GM21423 (cell line): ENCODE results near the gene DLX2.
"Not testable (repeated sequence)": the region's sequence is repeated elsewhere in the genome, so short reads cannot be mapped to it uniquely, and the experiment has no call there.

Source experiments
- ATAC-seq: cut with Tn5 transposase; IDR thresholded peaks from one replicate; pipeline ENCODE4 v1.9.1; 2021; ENCODE audit warnings: mild to moderate bottlenecking, moderate library complexity; ENCODE audit not compliant: unreplicated experiment

Gene DLX2

DNA sequence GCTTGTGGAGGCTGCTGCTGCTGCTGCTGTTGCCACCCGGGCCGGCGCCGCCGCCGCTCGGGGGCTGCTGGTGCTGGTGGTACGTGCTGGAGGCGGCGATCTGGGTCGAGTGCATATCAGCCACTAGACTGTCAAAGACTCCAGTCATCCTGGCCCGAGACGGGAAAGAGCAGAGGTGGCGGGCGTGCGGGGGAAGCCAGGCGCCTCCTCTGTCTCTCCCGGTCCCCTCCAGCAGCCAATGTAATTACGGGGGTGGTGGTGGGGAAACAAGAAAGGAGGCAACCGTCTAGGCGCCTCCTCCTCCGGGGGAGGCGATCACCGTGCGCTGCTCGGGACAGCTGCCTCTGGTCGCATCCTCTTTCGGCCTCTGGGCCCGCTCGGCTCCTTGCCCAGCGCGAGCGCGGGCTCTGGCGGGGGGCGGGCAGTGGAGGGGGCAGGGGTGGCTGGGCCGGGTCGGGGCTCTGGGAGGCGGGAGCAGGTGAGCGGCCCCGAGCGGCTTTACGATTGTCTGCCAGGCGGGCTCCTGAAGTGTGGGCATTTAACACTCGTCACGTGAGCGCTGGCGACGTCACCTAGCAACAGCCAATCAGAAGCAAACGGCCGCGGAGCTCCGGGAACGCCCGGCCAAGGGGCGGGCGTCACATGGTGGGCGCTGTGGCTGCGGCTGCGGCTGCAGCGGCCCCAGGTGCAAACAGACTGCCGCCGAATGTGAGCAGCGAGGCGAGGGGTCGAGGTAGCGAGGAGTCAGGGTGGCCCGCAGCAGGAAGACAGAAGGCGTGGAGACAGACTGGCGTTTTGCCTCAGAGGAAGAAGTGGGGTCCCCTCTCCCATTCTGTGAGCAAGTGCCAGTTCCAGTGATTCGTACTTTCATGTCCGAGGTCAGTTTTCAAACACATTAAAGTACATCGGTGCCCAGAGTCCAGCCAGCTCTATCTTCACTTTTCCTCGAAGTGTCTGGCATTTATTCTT lies at the start of gene DLX2:
Gene DLX2 (minus strand): TSS at position 510 of the 969 bp plus-strand sequence. CDS start 362 bp downstream, at position 148.
- peak; percentile 67 for ATAC-seq

DNA sequence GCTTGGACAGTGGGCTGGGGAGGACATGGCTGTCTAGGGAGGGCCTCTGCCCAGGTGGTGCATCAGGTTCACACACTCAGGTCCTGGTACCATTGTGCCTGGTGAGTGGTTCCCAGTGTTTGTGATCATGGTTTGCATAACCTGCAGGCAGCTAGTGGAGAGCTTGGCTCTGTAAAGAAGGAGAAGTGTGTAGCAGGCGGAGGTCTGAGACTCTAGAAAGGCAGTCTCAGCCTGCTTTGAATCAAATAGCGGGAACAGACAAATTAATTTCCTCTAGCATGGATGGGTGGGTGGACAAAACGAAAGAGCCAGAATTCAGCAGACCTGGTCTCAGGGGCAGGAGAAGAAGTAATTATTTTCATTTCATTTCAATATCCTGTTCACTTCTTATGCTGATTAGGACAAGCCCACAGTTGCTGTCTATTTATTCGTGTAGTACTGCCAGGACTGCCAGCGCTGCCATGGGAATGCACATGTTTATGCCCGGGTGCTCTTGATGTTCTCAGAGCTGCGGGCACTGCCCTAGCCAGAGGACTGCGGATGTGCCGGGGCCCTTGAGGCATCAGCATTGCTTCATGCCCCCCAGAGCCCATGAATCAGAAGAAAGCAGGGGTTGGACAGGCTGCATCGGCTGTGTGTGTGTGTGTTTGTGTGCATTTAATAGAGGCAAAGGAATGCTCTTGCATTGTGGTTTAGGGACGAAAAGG lies 45.4 kb upstream of the DLX2 start:
- no peak for ATAC-seq

DNA sequence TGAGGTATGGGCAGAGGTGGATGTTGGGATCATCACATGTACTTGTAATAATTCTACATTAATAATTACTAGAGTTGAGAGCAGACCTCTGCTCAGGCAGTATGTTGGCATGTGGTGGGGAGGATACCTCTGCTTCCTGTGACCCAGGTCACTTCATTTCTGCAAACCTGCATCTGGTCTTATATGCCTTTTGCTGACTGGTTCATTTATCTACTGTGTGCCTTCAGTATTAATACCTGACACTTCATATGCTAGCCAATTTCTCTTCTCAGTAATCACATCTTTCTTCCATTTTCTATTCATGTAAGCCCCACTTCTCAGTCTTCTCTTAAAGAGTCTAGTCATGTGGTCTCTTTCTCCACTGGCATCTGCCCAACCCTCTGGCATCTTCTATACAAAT lies 41.1 kb upstream of the DLX2 start:
- no peak for ATAC-seq

DNA sequence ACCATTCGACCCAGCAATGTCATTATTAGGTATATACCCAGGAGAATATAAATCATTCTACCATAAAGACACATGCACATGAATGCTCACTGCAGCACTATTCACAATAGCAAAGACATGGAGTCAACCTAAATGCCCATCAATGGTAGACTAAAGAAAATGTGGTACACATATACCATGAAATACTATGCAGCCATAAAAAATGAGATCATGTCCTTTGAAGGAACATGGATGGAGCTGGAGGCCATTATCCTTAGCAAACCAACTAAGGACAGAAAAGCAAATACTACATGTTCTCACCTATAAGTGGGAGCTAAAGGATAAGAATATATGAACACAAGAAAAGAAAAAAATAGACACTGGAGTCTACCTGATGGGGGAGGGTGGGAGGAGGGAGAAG lies 36.0 kb upstream of the DLX2 start:
- ATAC-seq: not testable (repeated sequence)

DNA sequence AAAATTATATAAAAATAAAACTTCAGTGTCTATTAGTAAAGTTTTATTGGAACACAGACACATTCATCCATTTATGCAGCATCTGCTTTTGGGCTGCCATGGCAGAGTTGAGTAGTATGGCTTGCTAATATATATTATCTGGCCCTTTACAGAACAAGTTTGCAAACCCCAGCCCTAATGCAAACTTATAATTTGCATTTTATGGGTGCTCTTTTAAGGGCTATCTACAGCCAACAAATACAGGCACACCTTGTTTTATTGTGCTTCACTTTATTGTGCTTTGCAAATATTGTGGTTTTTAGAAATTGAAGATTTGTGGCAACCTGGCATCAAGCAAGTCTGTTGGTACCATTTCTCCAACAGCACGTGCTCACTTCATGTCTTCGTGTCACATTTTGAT lies 35.2 kb upstream of the DLX2 start:
- no peak for ATAC-seq

DNA sequence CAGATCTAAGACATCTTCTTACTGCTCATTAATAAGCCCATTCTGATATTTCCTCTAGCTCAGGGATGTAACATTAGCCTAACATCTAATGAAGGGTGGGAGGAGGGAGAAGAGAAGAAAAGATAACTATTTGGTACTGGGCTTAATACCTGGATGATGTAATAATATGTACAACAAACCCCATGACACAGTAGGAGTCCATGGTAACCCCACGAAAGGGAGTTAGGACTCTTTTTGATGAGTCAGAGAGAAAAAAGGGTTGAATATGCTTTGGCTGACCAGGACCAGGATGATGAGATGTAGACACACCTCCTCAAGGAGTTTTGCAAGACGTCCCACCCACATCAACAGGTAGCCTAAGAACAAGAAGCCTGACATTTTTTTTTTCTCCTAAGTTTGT lies 34.4 kb upstream of the DLX2 start:
- no peak for ATAC-seq

DNA sequence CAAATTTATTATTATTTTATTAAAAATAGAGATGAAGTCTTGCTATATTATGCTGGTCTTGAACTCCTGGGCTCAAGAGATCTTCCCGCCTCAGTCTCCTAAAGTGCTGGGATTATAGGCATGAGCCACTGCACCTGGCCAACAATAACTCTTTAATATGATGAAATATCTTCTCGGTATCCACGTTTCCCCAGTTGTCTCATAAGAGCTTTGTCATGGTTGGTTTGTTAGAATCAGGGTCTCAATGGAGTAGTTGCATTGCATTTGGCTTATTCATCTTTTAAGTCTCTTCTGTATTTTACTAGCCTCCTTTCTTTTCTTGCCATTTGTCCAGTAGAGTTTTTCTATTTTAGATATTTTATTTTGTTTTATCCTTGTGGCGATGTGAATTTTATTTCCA lies 32.7 kb upstream of the DLX2 start:
- no peak for ATAC-seq

DNA sequence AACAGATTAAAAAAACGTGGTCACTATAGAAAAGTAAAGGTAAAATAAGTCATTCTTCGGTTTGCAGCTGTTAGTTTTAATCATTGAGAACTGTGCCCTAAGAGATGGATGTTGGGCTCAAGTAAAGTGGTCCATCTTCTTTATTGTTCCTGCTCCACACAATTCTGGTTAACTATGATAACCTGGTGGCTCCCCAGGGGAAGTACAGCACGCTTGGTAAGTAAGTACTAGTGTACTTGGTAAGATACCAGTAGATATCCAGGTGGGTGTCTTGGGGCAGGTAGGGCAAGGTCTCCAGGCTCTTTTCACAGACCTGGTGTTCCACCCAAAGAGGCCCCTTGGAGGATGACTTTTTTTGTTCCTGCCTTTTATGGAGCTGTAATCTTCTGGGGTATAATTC lies 31.6 kb upstream of the DLX2 start:
- ATAC-seq: no peak

DNA sequence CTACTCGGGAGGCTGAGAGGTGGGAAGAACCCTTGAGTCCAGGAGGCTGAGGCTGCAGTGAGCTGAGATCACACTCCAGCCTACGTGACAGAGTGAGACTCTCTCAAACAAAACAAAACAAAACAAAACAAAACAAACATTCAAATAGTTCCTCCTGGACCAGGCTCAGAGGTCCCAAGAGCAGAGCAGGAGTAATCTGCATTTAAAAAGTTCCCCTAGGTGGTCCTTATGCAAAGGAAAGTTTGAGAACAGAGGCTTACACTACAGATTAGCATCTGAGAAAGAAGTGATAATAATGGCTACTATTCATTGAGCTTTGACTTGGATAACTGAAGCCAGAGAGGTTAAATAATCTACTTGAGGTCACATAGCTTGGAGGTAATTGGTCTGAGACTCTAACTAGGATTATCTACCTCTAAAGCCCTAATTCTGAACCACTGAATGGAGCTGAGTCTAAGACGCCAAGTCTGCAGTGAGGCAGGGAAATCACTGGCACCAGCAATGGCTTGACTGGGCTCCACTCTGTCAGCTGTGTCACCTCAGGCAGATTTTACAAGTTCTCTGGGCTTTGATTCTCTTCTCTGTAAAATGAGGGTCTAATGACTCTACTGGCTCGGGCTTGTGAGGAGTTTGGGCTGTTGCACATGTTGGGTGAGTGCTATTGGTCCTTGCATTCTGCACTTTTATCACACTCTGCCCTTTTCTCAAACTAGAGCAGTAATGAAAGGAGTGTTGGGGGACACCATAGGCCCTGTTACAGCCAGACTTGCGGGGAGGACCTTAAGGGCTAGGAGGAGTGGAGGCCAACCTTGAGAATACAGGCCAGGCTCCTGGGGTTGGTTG lies 29.2 kb upstream of the DLX2 start:
- no peak for ATAC-seq

DNA sequence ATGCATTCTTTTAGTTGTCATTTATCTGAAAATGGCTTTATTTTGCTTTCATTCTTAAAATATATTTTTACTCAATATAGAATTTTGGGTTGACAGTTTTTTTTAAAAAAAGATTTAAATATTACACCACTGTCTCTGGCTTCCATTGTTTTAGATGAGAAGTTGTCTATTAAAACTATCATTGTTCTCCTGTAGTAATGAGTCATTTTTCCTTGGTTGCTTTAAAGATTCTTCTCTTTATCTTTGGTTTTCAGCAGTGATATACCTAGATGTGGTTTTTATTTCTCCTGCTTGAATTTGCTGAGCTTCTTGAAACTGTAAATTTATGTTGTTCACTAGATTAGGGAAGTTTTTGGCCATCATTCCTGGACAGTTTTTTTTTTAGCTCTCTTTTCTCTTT lies 26.7 kb upstream of the DLX2 start:
- no peak for ATAC-seq

DNA sequence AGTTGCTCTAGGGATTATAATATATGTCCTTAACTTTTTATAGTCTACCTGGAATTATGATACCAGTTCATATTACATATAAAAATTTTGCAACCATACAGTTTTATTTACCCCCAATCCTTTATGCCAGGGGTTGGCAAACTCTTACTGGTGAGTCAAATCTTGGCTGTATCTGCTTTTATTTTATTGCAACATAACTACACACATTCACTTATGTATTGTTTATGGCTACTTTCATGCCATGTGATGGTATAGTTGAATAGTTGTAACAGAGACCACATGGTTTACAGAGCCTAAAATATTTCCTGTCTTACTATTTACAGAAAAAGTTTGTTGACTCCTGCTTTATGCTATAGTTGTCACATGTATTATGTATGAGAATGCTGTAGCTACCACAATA lies 25.8 kb upstream of the DLX2 start:
- no peak for ATAC-seq

DNA sequence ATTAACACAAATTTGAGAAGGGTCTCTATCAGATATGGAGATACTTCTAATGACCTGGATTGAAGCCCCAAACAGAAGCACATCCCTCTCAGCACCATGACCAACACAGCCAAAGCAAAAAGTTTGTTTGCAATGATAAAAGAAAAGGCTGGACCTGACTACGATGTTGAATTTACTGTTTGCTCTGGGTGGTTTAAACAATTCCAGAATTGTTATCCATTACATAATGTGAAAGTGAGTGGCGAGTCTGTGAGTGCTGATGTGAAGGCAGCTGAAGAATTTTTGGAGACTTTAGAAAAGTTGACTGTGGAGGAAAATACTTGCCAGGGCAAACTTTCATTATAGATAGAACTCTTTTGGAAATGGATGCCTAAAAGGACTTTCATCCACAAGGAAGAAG lies 17.4 kb upstream of the DLX2 start:
- ATAC-seq: no peak

DNA sequence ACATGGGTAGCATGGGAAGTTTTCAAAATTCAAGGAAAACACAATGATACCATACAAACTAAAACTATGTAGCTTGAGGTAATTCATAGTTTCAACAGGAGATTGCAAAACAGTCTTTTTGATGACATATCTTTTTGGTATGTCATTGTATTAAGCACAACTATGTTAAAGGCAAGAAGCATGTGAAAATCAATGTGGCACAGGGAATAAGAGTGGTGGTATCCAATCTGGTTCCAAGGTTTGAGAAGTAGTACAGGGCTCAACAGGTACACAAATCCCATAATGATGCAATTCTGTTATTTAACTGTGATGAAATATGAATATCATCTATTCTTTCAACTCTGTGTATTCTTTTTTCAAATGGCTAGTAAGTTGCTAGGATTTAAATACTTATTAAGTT lies 16.4 kb upstream of the DLX2 start:
- ATAC-seq: no peak

DNA sequence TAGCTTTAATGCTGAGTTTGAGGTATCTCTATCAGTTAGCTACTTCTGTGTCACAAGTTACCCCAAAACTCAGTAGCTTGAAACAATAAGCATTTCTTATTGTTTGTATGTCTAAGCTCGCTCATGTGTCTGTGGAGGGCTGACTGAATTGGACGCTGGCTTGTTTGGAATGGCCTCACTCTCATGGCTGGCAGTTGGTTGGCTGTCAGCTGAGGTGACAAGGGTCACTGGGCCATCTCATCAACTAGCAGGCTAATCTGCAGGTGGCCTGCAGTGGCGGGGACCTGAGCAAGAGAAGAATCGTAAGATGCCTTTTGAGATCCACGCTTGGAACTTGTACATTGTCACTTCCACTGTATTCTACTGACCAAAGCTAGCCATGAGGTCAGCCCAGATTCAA lies 13.4 kb upstream of the DLX2 start:
- ATAC-seq: no peak

DNA sequence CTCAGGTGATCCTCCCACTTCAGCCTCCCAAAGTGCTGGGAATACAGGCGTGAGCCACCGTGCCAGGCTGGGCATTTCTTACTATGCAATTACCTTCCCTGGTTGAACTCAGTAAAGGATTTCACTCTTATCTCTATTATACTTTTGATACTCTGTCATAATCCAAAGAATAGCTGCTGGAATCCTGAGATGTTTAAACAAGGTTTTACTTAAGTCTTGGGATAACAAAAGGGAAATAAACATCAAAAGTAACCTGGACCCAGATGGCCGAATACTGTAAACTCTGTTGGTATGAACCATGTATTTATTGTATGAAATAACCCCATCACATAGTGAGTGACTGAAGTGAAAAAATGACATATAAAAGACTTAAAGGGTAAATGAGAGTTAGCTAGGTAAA lies 11.9 kb upstream of the DLX2 start:
- no peak for ATAC-seq

DNA sequence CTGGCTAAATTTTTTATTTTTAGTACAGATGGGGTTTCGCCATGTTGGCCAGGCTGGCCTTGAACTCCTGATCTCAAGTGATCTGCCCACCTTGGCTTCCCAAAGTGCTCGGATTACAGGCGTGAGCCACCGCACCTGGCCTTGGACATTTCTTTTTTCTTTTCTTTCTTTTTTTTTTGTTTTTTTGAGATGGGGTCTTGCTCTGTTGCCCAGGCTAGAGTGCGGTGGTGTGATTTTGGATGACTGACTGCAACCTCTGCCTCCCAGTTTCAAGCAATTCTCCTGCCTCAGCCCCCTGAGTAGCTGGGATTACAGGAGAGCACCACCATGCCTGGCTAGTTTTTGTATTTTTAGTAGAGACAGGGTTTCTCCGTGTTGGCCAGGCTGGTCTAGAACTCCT lies 11.5 kb upstream of the DLX2 start:
- ATAC-seq: not testable (repeated sequence)

DNA sequence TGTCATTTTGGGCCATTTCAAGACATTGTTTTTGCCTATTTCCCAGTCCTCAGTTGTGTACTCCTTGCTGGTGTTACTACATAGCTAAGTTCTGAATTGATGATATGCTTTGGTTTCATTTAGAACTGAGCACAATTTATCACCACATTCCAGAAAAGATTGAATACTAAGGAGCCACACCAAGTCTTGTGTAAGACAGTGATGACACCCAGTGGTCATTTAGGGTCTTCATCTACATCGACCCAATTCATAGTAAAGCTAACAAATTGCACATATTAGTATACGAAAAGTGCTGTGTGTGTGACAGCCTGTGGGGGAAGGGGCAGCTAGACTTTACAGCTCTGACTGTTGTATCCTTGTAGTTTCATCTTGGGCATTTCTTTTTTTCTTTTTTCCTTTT lies 10.9 kb upstream of the DLX2 start:
- no peak for ATAC-seq

DNA sequence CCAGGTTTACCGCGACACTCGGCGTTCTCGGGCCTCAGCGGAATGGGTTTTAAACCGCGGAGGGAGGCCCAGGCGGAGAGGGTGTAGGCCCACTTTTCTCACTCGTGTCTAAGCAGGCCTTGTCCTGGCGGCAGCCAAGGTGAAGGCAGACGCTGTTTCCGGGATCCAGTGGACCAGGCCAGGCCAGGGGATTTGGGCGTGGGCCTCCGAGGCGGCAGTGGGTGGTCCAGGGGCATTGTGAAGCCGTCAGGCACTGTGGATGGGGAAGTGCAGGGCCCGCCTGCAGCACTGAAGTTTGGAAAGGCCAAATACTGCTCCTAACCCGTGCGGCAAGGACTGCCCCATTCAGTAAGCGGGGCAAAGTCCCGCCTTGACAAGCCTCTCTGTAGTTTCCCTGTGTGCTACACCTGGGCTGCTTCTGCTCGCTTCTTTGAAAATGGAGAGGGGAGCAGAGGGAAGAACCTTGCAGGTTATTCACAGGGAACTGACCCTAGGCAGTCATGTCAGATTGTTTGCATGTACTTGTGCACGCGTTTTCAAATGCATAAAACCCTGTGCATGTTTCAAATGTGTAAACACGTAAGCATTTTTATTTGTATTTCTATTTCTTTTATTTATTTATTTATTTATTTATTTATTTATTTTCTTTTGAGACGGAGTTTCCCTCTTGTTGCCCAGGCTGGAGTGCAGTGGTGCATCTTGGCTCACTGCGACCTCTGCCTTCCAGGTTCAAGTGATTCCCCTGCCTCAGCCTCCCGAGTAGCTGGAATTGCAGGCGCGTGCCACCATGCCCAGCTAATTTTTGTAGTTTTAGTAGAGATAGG lies 7.5 kb upstream of the DLX2 start:
- no peak for ATAC-seq

DNA sequence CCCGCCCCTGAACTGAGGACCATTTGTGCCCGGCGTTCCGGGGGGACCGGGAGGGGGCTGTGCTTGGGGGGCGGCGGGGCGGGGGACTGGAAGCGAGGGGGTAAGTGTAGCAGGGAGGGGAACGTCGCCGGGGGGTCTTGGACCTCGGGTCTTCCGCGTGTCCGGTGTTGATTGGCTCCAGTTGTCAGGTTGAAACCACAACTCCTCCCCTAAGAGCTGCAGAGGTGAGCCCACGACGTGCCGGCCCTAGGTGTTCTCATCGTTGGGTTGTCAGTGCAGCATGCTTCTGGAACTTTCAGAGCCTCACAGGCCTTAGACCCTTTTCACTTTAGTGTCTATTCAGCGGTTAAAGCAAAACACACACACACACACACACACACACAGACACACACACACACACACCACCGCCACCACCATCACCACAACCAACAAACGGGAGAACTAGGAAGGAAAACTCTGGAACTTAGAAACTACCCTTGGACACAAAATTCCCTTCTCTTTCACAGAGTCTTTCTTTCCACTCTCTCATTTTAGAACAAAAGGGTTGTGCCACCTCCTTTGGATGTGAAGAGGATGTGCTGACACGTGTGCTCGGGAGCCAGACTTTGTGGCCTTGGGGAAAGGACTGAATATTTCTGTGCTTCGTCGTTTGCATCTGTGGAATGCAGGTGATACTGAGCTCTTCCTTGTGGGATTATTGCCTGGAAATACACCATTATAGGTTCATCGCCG lies 6.7 kb upstream of the DLX2 start:
- ATAC-seq: no peak

DNA sequence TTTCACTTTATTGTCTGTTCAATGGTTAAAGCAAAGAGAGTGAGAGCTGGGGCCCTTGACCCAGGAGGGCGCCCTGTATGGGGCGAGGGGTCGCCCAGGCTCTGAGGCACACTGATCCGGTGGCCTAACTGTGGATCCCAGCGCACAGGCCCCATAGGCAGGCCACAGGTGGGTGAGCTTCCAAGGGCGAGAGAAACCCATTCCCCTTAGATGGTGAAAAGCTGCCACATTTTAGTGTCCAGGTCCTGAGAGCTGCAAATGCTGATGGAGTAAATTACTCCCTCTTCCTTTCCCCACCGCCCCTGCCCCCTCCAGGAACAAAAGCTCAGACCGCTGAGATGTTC lies 5.9 kb upstream of the DLX2 start:
- ATAC-seq: no peak
